Stimulated activated CD8-positive, alpha-beta memory T cell treated with anti-CD3 and anti-CD28 coated beads, Interleukin-4, amount 100 ng/mL, for 1 hour (primary cell): ENCODE data around the gene GPA33.
"Not testable (repeated sequence)": the region's sequence is repeated elsewhere in the genome, so short reads cannot be mapped to it uniquely, and the experiment has no call there.

Experiments
- DNase-seq, 2 donors: peaks; one replicate each; pipeline ENCODE4 v3.0.0-alpha.2; 2020; ENCODE audit warnings: low read depth in 2 of 2, low spot score in 1 of 2

GPA33 gene

DNA sequence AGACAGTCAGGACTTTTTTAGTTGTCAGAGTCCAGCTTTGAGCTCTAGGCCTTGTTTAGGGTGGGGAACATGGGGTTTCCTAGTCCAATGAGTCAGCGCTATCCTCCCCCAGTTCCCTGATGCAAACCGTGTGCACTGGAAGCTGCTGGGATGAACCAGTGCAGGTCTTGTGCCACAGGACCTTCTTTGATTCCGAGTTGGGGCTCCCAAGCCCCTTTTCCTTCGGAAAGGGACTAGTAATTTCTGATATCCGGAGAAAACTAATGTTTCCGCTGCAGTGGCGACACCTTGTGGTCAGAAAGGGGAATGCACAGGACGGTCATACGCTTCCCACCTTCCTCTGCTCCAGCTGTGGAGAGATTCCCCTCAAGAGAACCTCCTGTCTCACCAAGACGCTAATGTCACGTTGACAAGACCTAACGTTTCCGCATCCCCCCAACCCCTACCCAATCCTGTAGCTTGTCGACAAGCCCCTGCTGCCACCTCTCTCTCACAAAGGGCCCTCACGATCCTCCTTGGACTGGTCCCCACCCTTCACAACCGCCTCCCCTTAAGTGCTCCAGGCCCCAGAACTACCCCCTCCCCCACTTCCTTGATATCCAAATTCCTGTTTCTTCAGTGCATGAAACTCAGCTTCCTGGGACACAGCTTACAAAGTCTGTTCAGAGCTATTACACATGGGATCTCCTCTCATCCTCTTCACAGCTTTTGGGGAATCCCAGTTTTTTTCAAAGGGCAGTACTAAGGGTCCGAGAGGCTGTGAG is 30.9 kb downstream of the GPA33 start:
- DNase-seq = peak; percentile 51 to 54

- no peak for DNase-seq
These were observed 32.9 kb downstream of the GPA33 start for GRCh38 chr1:167057241-167057688.

DNA sequence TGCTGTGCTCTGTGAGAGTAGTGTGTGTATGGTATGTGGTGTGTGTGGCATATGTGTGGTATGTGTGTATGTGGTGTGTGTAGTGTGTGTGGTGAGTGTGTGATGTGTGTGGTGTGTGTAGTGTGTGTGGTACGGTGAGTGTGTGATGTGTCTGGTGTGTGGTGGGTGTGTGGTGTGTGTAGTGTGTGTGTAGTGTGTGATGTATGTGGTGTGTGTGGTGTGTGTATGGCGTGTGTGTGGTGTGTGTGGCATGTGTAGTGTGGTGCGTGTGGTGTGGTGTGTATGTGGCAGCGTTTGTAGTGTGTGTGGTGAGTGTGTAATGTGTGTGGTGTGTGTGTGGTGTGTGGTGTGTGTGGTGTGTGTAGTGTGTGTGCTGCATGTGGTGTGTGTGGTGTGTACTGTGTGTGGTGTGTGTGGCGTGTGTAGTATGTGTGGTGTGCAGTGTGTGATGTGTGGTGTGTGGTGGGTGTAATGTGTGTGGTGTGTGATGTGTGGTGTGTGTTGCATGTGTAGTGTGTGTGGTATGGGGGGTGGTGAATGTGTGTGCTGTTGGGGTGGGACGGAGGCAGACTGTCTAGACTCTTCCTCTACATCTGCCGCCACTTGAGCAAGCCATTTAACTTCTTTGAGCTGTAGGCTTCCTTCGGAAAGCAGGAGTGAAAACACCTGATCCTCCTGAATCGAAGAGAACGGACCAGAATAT is 33.5 kb downstream of the GPA33 start:
- DNase-seq = no peak

- no peak for DNase-seq
These were observed 35.1 kb downstream of the GPA33 start for GRCh38 chr1:167054946-167055630.

DNA sequence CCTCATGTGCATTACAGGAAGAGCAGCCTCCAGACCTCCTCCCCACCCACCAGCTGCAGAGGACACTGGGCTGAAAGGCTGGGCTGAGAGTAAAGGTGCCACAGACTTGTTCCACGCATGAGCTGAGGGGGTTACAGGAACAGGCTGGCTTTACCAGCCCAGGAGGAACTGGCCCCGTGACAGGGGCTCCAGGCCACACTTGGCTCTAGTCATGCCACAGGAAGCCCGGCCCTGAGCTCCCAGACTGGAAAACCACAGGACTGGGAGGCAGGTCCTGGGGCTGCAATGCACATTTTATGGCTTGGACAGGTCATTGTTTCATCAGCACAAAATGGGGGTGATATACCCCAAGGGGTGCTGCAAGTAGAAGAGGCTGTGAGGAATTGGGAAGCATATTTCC is 35.6 kb downstream of the GPA33 start:
- no peak for DNase-seq

GRCh38 chr1:167052389-167052788 is 37.8 kb downstream of the GPA33 start:
- no peak for DNase-seq

- DNase-seq = no peak
These were observed 38.3 kb downstream of the GPA33 start for GRCh38 chr1:167051907-167052306.

DNA sequence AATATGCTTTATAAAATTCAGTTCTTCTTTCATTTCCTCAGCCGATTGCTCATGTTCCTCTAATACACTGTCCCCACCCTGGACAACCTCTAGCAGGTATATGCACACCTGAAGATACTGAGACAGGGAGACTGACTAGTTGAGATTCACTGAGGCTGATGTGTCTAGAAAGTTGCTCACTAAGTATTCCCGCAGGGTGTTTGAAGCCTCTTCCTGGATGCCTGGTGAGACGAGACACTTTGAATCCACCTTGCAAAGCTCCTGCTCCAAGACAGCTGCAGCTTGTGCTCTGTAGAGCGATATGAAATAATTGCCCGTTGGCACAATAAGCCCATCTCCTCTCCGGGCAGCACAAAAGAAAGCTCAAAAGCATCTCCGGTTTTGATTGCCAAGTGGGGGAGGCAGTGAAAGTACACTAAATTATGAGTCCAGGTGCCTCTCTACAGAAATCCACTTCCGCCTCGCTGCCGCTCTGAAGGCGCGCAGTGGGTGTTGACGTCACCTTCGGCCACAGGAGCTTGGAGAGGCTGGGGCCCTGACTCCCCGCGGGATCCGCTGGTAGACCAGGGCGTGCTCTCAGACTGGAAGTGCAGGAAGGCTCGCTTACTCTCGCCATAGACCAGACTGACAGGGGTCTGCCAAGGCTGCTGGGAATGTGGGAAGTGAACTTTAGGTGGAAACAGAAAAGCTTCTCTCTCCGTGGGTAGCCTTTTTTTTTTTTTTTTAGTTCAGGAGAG is 46.3 kb downstream of the GPA33 start:
- DNase-seq = peak in 1 of 2 donors; percentile 33

- DNase-seq = no peak
These were observed 56.5 kb downstream of the GPA33 start for GRCh38 chr1:167033646-167034045.

DNA sequence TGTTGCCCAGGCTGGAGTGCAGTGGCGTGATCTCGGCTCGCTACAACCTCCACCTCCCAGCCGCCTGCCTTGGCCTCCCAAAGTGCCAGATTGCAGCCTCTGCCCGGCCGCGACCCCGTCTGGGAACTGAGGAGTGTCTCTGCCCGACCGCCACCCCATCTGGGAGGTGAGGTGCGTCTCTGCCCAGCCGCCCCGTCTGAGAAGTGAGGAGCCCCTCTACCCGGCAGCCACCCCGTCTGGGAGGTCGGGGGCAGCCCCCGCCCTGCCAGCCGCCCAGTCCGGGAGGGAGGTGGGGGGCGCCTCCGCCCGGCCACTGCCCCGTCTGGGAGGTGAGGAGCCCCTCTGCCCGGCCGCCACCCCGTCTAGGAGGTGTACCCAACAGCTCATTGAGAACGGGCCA is 60.6 kb downstream of the GPA33 start:
- DNase-seq = not testable (repeated sequence)

DNA sequence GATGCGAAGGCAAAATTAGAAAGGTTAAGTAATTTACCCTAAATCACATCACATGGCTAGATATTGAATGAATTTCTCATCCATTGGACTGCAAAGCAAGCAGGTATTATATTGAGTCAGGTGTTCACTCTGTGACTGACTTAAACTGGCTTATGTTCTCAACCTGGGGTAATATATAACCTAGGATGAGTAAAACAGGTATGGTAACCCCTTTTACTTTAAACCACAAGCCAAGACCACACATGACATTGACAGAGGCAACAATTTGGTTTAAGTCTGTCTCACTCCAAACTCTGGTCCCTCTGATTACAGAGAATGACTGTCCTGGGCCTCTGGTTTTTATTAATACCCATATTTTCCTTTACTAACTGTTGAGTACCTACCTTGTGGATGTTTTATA is 67.8 kb downstream of the GPA33 start:
- no peak for DNase-seq

GRCh38 chr1:167016100-167016750 is 74.0 kb downstream of the GPA33 start:
- DNase-seq = no peak

DNA sequence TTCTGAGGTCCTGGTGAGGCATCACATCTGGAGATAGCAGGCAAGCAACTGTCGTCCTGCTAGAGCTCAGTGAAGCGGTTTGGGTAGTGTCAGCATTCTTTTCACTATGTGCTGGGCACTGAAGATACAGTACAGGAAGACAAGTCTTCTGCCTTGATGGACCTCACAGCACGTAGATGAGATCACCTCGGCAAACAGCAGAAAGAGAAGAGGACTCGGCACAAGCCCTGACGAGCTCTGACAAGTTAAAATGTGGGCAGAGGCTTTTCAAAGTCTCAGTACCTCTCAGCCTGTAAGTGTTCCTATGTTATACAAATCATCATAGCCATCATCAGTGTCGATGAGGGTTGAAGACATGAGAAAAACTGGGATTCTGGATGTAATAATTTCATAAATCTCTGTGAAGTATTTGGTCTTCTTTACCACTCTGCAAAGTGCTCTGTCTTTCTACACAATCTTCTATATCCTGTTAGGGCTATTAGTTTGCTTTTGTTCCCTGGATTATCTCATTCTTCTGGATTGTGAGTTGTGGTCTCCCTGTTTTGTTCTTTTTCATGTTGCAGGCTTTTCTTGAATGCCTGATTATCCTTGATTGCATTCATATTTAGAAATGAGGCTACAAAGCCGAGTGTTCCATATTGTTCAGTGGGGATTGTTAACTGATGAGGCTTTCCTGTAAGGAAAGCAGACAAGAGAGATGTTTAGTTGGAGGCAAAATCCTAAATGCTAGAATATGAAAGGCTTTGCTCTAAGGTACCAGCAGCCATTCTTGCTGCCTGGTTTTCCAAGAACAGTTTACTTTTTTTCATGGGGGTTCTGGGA is 76.9 kb downstream of the GPA33 start:
- no peak for DNase-seq

DNA sequence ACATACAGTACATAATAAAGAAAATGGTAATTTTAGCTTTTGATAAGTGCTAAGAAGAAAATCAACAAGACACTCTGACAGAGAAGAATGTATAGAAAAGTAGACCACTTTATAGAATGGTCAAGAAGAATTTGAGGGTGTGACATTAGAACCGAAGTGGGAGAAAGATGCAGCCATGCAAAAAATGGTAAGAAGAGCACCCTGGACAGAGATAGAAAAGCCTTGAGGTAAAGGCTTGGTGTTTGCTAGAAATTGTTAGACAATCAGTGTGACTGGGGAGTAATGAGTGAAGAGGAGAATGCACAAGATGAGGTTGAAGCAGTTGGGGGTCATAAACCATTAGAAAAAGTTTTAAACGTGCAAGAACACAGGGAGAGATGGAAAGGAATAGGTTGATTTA is 77.6 kb downstream of the GPA33 start:
- no peak for DNase-seq

- no peak for DNase-seq
These were observed 78.5 kb downstream of the GPA33 start for GRCh38 chr1:167011560-167012191.

DNA sequence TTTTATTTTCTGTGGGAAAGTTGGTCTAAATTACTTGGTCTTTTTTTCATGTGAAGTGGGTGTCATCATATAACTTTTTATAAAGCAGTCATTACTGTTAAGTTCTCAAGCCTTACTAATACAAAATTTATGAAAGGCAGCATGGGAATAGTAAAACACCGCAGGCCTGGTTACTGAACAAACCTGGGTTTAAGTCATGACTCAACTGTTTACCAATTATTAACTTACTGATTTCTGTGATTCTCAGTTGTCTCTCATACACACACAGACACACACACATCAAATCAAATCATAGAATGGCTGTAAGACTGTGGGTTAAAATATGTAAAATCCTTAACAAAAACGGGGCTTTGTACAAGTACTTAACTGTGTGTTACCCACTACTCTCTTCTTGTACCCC is 86.5 kb downstream of the GPA33 start:
- no peak for DNase-seq
